Renal pelvis (tissue), 4 donors: ENCODE data around the gene ARSB. TPM values are rescaled to one million over a fixed set of nuclear protein-coding genes. Genes with fewer than 3 reads are reported as not detected.

Experiments used
- DNase-seq: peaks from one replicate; pipeline ENCODE4 v3.0.0-alpha.2; 2013
- polyA plus RNA-seq, 3 donors: library from polyadenylated mRNA; unstranded; fragments of 120-200 nt; gene quantifications; one replicate each; pipeline ENCODE4 v1.2.1, GENCODE V29; 2013; ENCODE audit not compliant: insufficient read length in 3 of 3

The ARSB gene
- polyA plus RNA-seq, 3 donors = 19.1 to 23.0 (median 21.4) TPM

DNA sequence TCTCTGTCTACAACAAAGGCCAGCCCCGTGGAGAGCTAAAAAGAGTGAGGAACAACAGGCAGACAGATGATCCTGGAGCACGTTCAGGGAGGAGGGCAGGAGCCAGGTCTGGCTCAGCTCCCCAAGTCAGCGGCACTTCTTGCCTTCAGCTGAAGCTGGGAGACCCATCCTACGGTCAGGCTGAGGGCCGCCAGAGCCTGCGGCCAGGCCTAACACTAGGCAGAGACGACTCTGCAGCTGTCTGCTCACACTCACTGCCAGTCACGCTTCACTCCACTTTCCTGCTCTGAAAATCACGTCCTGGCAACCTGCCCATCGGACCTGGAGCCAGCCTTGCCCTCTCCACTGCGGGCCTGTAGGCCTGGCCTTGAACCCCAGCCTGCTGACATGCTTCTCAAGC lies 175.7 kb downstream of the ARSB start:
- DNase-seq = no peak

DNA sequence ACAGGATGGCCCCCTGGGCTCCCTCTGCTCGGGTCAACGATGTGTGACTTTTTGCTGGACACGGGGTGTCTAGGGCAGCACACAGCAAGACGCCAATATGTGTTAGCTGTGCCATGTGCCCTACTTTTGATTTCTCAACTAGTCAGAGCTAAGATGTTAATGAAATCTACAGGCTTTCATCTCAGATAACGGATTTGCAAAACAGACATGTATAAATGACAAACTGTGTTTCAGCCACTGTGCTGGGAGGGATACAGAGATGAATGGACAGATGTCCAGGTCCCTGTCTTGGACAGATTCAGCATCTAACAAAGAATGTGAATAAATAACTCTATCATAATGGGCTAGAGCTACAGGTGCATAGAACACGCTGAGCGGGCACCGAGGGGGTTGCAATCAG lies 176.3 kb downstream of the ARSB start:
- no peak for DNase-seq

DNA sequence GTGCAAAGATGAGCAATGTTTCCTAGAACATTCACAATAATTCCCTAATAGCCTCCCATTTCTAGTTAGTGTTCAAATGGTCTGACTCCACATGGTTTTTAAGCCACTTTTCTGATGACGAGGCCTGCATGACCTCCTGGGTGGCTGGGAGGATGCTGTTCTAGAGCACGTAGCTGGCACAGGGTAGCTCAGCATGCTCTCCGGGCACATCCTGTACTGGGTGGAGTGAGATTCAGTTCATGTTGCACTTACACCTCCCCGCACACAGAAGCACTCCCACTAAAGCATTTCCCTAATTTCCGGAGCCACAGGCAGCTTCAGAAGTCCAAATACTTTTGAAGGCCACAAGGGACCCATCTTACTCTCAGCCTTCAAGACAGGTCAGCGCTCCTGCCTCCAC lies 176.7 kb downstream of the ARSB start:
- no peak for DNase-seq

- DNase-seq = no peak
These were observed 178.6 kb downstream of the ARSB start for GRCh38 chr5:78806544-78806943.

- DNase-seq = no peak
These were observed 179.5 kb downstream of the ARSB start for GRCh38 chr5:78805474-78806124.

- no peak for DNase-seq
These were observed 180.1 kb downstream of the ARSB start for GRCh38 chr5:78804995-78805394.

DNA sequence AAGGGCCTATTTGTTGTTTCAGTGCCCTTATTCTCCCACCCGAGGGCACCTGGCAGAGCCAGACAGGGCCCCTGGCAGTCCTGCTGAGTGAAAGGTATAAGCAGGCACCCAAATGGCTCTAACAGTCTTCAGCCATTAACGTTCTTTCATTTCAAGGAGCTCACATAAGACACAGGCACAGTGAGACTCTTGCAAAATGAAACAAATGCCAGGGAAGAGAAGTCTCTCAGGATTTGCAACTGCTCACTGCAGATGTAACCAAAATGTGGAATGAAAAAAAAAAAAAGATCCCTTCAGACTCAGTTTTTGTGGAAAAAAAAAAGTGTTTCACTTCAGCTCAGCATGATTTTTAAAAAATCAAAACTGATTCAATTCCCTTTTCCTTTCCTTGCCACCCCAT lies 181.2 kb downstream of the ARSB start:
- DNase-seq = no peak

DNA sequence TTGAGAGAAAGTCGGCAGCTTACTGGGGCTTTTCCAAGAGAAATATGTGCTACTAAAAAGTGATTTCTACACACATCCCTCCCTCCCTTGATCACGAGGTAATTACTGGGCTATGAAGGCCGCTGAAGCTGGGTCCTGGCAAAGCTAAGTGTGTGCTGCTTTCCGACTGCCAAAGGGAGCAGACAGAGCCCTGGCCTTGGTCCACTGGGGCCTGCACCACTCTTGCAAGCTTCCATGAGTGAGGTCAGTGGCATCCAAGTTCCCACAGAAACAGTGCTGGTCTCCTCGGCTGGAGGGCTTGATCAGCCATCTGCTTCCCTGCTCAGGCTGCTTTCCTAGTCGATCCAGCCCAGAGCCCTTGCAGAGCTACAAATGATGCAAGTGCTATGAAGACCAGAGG lies 181.8 kb downstream of the ARSB start:
- no peak for DNase-seq

GRCh38 chr5:78801413-78801812 lies 183.7 kb downstream of the ARSB start:
- DNase-seq = no peak

- DNase-seq = no peak
These were observed 185.7 kb downstream of the ARSB start for GRCh38 chr5:78799266-78800017.

GRCh38 chr5:78798673-78799029 lies 186.5 kb downstream of the ARSB start:
- no peak for DNase-seq

GRCh38 chr5:78797936-78798672 lies 187.0 kb downstream of the ARSB start:
- no peak for DNase-seq

DNA sequence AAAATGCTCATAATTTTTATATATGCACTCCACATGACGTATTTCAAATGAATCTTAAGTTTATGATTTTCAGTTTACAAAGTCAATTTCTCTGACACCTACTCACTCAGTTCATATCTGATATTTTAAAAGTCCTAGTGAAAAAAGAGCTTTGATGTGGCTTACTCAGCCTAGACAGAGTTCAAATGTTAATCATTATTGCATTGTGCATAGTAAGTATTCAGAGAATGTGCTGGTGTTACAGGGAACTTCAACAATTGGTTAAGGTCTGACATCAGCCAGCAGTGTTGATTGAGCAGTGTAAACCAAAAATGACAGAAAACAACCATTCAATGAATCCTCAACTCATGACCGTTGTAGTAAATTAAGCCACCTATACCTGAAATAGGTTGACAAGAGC lies 189.4 kb downstream of the ARSB start:
- no peak for DNase-seq

DNA sequence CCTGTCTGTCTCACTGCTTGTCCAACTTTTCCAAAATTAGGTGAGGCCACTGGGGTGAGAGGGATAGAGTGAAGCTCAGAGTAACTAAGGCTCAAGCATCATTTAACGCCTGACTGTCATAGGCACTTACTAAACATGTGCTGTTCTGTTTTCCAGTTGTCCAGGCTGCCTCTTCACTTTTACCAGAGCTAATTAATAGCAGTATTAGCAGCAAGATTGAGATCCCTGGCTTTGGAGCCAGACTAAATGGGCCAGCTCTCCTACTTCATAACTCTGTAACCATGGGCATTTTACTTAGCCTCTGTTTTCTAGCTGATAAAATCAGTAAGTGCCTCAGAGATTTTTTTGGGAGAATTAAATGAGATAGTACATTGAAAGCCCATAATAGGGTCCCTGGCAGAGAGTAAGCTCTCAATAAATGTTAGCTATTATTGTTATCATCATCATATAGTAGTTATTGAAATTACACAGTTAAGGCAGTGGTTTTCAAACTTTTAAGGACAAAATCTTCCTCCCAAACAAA lies 190.4 kb downstream of the ARSB start:
- no peak for DNase-seq

- no peak for DNase-seq
These were observed 191.0 kb downstream of the ARSB start for GRCh38 chr5:78793907-78794662.

GRCh38 chr5:78792345-78793055 lies 192.6 kb downstream of the ARSB start:
- DNase-seq = no peak

DNA sequence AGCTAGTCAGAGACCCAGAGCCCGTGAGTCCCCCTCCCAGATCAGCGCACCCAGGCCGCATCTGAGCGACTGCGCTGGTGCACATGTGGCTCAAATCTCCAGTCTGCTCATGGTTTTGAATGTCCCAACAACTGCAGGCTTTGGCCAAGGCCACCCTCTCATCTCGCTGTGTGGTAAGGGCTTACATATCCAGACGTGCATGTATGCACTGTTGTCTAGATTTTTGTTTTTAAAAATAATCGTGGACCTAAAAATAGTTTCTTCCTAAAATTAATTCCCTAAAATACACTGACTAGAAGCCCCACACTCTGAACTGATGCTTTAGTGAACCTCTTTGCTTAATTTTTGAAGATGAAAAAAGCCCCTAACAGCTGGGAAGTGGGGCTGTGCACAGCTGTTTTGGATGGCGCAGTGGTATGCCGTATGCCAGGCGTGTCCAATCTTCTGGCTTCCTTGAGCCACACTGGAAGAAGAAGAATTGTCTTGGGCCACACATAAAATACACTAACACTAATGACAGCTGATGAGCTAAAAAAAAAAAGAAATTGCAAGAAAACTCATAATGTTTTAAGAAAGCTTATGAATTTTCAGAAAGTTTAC lies 193.5 kb downstream of the ARSB start:
- DNase-seq = no peak

DNA sequence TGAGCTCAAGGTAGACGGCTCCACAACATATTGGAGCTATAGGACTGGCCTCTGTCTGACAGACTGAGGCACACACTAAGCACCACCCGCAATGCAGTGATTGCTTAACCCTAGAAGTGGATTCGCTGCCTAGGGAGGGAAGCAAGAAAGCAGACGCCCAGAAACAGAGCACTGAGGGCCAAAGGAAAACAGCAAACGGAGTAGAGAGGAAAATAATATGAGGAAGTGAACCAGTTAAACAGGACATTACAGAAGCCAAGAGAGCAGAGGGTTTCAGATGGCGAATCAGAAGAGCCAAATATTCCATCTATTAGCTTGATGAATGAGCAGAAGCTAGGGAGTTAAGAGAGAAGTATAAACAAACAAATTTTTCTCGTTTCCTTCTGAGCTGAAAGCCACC lies 197.3 kb downstream of the ARSB start:
- DNase-seq = no peak

- DNase-seq = no peak
These were observed 199.7 kb downstream of the ARSB start for GRCh38 chr5:78785454-78785853.

DNA sequence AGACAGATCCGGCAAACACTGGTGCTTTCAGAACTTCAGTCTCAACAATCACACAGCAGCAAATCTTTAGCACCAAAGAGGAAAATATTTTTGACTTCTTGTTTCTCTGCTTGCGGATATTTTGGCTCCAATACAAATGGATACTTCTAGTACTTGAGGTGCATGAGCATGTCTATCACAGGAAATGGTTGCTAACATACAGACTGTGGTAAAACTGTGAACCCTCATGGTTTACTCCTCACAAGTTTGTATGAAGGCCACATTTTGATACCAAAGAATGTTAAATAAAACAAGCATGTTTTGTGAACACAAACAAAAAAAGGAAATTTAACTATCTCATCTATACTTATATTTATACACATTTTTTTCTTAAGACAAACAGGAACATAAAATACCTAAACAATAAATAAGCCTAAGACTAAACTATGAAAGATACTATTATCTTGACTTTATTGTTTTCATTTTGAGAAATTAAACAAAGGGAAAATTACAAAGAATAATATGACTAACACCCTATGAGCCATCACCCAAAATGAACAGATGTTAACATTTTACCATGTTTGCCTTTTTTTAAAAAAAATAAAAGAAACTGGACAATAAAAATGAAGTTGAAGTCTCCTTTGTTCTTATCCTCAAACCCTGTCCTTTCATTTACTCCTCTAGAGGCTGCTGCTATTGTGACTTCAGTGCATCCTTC lies 201.5 kb downstream of the ARSB start:
- no peak for DNase-seq
